Measurements from ENCODE around the gene KIF1A. TPM values are rescaled to one million over a fixed set of nuclear protein-coding genes. Genes with fewer than 3 reads are reported as not detected.

KIF1A gene
- total RNA-seq, 1 experiment from 2014 or later = not detected

DNA sequence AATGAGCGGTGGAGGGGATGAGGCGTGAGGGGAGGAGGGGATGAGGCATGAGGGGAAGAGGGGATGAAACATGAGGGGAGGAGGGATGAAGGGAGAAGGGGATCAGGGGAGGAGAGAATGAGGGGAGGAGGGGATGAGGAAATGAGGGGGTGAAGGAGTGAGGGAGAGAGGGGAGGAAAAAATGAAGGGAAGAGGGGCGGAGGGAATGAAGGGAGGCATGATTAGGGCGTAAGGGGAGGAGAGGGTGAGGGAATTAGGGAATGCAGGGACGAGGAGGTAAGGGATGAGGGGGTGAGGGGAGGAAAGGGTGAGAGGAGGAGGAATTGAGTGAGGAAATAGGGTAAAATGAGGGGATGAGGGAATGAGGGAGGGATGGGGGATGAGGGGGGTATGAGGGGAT lies 87.8 kb downstream of the KIF1A start:
- BruUV-seq (replicated peaks) = no TSS peak
- no peaks in the 10 kb centered on the region for H3K9me3 ChIP-seq (ENCODE audit: insufficient read depth, low read depth)
- H3K36me3 ChIP-seq (ENCODE audit: low read depth) = no peaks in the 10 kb centered on the region
- H3K4me3 ChIP-seq = no peak overlapping the region
- no peaks in the 10 kb centered on the region for H3K4me1 ChIP-seq (replicated peaks; ENCODE audit: insufficient read depth)
- DNase-seq = no peak
- no peak overlapping the region for H3K4me2 ChIP-seq
- H3K79me2 ChIP-seq (ENCODE audit: low read depth) = no peaks in the 10 kb centered on the region
- no peaks in the 10 kb centered on the region for H3F3A ChIP-seq (ENCODE audit: insufficient read depth, low read depth)
- TF ChIP-seq, protein P1, sequence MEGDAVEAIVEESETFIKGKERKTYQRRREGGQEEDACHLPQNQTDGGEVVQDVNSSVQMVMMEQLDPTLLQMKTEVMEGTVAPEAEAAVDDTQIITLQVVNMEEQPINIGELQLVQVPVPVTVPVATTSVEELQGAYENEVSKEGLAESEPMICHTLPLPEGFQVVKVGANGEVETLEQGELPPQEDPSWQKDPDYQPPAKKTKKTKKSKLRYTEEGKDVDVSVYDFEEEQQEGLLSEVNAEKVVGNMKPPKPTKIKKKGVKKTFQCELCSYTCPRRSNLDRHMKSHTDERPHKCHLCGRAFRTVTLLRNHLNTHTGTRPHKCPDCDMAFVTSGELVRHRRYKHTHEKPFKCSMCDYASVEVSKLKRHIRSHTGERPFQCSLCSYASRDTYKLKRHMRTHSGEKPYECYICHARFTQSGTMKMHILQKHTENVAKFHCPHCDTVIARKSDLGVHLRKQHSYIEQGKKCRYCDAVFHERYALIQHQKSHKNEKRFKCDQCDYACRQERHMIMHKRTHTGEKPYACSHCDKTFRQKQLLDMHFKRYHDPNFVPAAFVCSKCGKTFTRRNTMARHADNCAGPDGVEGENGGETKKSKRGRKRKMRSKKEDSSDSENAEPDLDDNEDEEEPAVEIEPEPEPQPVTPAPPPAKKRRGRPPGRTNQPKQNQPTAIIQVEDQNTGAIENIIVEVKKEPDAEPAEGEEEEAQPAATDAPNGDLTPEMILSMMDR (conservative IDR thresholded peaks at IDR 0.05) = no peak
- TF ChIP-seq EZH2 (IDR thresholded peaks at IDR 0.05; ENCODE audit: low read depth) = no peak
- CTCF ChIA-PET = no interaction called here
- no peaks in the 10 kb centered on the region for H3K9me2 ChIP-seq (ENCODE audit: insufficient read depth)
- H3K27me3 ChIP-seq (ENCODE audit: insufficient read depth, low read depth) = peaks cover 75% of the 10 kb centered on the region
- H2AFZ ChIP-seq = no peak overlapping the region
- H4K20me1 ChIP-seq (ENCODE audit: insufficient read depth) = no peaks in the 10 kb centered on the region; the same call in 1 of the 2 replicates
- H3K27ac ChIP-seq = no peak overlapping the region
- POLR2A ChIA-PET (ENCODE audit: unreplicated experiment) = no interaction called here
- intact Hi-C loops (cut with micrococcal nuclease; ENCODE audit: unreplicated experiment) = no loop called here

DNA sequence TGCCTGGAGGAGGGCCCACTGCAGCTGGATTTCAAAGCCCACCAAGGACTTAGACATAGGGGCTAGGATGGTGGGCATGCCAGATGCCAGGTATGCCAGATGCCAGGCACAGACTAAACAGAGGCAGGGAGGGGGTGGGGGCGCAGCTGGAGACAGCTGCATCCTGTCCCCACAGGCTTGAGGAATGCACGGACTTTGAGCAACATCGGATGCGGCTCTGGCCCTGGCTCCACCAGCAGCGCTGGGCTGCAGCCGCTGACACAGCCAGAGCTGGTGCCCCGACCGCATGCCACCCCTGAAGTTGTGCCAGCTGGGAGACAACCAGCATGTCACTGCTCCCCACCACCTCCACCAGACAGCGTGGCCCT lies 88.9 kb downstream of the KIF1A start:
- H3K79me2 ChIP-seq (ENCODE audit: low read depth) = no peaks in the 10 kb centered on the region
- no peak overlapping the region for H2AFZ ChIP-seq
- intact Hi-C loops (cut with micrococcal nuclease; ENCODE audit: unreplicated experiment) = no loop called here
- H3K4me1 ChIP-seq (replicated peaks; ENCODE audit: insufficient read depth) = no peaks in the 10 kb centered on the region
- no peak for DNase-seq
- TF ChIP-seq EZH2 (IDR thresholded peaks at IDR 0.05; ENCODE audit: low read depth) = peak; percentile 61; the same call in 1 of the 2 replicates
- TF ChIP-seq, protein P1 (conservative IDR thresholded peaks at IDR 0.05) = no peak
- ChIA-PET POLR2A (ENCODE audit: unreplicated experiment) (interaction anchor here (0.6 kb wide), 1 partner anchor 74 kb away, joined by 3 read pairs; no protein-coding TSS in a partner anchor), CTCF (no interaction called here)
- no peak overlapping the region for H3K4me2 ChIP-seq
- no peaks in the 10 kb centered on the region; the same call in 1 of the 2 replicates for H4K20me1 ChIP-seq (ENCODE audit: insufficient read depth)
- no peaks in the 10 kb centered on the region for H3K9me3 ChIP-seq (ENCODE audit: insufficient read depth, low read depth)
- H3K27ac ChIP-seq = no peak overlapping the region
- H3K9me2 ChIP-seq (ENCODE audit: insufficient read depth) = no peaks in the 10 kb centered on the region
- no peak overlapping the region for H3K4me3 ChIP-seq
- BruUV-seq (replicated peaks) = no TSS peak
- H3F3A ChIP-seq (ENCODE audit: insufficient read depth, low read depth) = no peaks in the 10 kb centered on the region
- peaks cover 75% of the 10 kb centered on the region for H3K27me3 ChIP-seq (ENCODE audit: insufficient read depth, low read depth)
- H3K36me3 ChIP-seq (ENCODE audit: low read depth) = no peaks in the 10 kb centered on the region

DNA sequence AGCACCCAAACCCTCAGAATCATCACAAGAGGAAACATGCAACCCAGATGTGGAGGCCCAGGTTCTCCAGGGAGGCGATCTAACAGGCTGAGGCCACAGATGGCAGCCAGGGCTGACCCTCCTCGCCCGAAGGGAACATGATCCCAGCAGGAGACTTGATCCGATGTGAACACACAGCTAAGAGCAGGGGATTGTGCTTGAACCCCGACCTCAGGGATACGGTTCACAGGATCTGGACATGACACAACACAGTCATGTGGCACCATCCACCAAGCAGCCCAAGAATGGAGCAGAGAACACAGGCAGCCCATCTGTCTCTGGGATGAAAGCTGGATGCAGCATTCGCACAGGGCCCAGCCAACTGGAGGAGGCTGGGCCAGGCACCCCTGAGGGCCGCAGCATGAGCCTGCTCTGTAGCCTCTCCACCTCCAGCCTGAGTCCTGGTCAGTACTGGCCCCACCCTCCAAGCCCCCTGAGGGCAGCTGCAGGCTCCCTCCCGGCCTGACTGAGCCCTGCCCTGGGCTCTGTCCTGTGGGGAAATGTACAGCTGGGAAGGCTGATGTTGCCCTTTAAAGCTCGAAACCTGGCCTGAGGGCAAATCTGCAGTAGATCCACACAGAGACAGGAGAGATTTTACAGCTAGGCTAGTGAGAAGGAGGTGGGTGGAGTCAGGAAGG lies 89.4 kb downstream of the KIF1A start:
- H3K9me2 ChIP-seq (ENCODE audit: insufficient read depth) = no peaks in the 10 kb centered on the region
- BruUV-seq (replicated peaks) = no TSS peak
- no peaks in the 10 kb centered on the region for H3K9me3 ChIP-seq (ENCODE audit: insufficient read depth, low read depth)
- no peaks in the 10 kb centered on the region for H3K79me2 ChIP-seq (ENCODE audit: low read depth)
- CTCF ChIA-PET = no interaction called here
- no peak for DNase-seq
- POLR2A ChIA-PET (ENCODE audit: unreplicated experiment) = interaction anchor here (0.6 kb wide), 1 partner anchor 74 kb away, joined by 3 read pairs; no protein-coding TSS in a partner anchor
- no peaks in the 10 kb centered on the region for H3K4me1 ChIP-seq (replicated peaks; ENCODE audit: insufficient read depth)
- no peak overlapping the region for H3K4me3 ChIP-seq
- no peak overlapping the region for H3K4me2 ChIP-seq
- H3F3A ChIP-seq (ENCODE audit: insufficient read depth, low read depth) = no peaks in the 10 kb centered on the region
- no peak overlapping the region for H2AFZ ChIP-seq
- no peaks in the 10 kb centered on the region; the same call in 1 of the 2 replicates for H4K20me1 ChIP-seq (ENCODE audit: insufficient read depth)
- H3K27me3 ChIP-seq (ENCODE audit: insufficient read depth, low read depth) = peaks cover 80% of the 10 kb centered on the region
- H3K27ac ChIP-seq = no peak overlapping the region
- H3K36me3 ChIP-seq (ENCODE audit: low read depth) = no peaks in the 10 kb centered on the region
- TF ChIP-seq, protein P1 (conservative IDR thresholded peaks at IDR 0.05) = no peak
- no peak for TF ChIP-seq EZH2 (IDR thresholded peaks at IDR 0.05; ENCODE audit: low read depth)
- intact Hi-C loops (cut with micrococcal nuclease; ENCODE audit: unreplicated experiment) = no loop called here
